RPMI8226 (cell line): ENCODE results near the gene ZBTB24.
"Not testable (repeated sequence)": the region's sequence is repeated elsewhere in the genome, so short reads cannot be mapped to it uniquely, and the experiment has no call there.

Experiments used
- DNase-seq: peaks from one replicate; pipeline ENCODE4 v3.0.0-alpha.2; 2015

ZBTB24 gene

DNA sequence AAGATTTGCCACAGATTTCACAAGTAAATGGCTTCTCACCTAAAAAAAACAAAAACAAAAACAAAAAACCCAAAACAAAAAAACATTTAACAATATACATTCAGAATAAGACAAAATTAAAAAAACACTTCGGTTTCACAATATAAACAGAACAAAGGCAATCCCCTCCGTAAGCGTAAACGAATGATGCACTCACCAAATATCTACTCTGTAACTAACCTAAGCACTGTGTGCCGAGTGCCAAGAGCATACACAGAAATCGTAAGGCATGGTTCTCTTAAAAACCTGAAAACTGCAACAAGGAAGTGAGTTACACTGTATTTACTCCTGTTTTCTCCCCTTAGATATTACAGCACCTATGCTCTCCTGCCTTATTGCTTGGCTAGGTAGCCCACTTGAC is 15.3 kb downstream of the ZBTB24 start:
- no peak for DNase-seq

GRCh38 chr6:109466212-109466923 is 16.7 kb downstream of the ZBTB24 start:
- no peak for DNase-seq

DNA sequence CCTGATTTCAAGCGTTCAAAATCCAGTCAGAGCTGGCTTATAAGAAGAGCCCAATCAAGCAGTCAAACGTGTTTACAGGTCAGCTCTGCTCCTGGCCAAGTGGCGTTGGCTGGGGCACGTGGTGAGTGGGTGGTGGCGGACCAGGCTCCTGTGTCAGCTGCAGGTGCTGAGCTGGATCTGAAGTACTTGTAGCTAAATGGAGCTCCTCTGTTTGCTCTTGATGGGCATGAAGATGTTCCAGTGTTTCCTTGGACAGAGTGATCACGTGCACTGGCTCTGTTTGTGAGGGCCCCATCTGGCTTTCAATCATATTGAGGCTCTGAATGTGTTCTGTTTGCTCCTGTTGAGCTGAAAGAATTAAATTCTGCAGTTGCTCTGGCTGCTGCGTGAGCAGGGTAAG is 17.2 kb downstream of the ZBTB24 start:
- no peak for DNase-seq

DNA sequence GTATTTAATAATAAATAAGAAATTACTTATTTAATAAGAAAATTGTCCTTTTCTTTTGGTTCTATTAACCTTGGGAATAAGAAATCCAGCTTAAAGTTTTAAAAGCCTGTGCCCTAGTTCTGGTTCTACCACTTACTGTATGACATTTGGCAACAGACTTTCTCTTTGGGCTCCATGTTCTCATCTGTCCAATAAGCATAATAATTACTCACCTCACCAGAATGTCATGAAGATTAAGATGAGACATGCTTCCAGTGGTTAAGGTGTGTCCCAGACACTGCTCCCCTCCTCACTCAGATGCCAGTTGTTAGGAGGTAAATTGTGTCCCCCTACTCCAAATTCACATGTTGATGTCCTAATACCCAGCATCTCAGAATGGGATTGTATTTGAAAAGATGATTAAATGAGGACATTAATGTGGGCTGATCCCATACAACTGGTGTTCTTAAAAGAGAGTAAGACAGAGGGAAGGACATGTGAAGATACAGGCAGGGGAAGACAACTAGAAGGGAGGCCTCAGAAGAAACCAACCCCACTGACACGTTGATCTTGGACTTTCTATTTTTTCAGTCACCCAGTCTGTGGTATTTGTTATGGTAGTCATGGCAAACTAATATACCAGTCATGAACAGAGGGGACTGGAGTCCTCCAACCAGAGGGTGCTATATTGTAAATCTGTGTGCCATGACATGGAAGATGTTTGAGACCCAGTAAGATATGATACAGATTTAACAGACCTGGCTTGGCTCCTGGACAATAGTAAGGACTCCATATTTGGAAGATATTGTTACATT is 21.1 kb downstream of the ZBTB24 start:
- no peak for DNase-seq

DNA sequence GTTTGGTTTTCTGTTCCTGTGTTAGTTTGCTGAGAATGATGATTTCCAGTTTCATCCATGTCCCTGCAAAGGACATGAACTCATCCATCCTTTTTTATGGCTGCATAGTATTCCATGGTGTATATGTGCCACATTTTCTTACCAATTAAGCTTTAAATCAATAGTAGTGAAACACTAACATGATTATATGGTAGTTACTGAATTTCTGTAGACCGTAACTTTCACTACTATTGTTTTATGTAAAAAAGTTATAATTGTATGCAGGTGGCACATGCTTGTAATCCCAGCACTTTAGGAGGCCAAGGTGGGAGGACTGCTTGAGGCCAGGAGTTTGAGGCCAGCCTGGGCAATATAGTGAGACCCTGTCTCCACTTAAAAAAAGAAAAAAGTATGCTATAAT is 21.8 kb downstream of the ZBTB24 start:
- not testable (repeated sequence) for DNase-seq

- no peak for DNase-seq
These were observed 22.7 kb downstream of the ZBTB24 start for GRCh38 chr6:109460161-109460829.

DNA sequence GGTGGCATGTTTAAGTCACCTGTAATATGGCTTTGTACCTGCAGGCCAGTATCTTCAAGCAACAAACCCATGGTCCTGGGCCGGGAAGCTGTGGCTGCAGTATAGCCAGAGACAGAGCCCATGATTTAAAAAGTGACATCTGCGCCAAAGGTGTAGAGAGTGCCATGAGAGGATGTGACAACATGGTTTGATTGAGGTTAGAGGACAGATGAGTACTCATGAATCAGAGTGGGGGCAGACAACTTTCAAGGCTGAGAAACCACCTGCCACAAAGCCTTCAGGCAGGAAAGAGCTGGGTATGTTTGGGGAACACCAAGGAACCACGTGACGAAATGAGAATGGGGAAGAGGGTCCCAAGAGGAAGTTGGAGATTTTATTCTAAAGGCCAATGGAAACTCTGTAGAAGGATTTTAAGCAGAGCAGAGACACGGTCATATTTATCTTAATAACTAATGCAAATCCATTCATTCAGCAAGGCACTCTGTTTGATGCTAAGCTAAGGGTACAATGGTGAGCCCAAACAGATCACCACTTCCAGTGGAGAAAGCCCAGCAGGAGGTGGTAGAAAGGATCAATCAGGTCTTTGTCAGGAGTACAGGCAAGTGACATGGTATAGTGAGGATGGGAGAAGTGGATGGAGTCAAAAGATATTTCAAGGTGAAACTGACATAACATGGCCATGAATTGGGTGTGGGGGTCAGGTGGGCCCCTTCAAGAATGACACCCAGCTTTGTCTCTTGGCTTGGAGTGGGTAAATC is 24.1 kb downstream of the ZBTB24 start:
- DNase-seq, result no peak

DNA sequence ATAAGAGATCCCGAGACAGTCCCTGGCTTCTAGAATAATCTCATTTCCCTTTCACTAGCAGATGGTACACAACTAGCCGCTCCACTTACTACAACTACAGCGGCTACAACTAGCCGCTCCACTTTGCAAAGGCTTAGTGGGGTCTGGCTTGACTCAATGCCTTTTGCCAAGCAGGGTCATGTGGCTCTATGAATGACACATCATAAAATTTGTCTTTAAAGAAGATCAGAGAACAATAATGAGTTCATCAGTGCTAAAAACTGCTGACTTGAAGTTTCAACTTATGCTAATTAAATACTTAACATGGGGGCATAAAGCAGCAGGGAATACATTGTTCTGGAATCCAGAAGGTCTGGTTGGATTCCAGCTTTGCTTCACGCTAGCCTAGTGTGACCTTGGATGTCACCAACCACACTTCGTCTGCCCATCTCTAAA is 25.4 kb downstream of the ZBTB24 start:
- no peak for DNase-seq

GRCh38 chr6:109456710-109457561 is 26.1 kb downstream of the ZBTB24 start:
- DNase-seq, result no peak

GRCh38 chr6:109456111-109456583 is 26.9 kb downstream of the ZBTB24 start:
- DNase-seq, result no peak

DNA sequence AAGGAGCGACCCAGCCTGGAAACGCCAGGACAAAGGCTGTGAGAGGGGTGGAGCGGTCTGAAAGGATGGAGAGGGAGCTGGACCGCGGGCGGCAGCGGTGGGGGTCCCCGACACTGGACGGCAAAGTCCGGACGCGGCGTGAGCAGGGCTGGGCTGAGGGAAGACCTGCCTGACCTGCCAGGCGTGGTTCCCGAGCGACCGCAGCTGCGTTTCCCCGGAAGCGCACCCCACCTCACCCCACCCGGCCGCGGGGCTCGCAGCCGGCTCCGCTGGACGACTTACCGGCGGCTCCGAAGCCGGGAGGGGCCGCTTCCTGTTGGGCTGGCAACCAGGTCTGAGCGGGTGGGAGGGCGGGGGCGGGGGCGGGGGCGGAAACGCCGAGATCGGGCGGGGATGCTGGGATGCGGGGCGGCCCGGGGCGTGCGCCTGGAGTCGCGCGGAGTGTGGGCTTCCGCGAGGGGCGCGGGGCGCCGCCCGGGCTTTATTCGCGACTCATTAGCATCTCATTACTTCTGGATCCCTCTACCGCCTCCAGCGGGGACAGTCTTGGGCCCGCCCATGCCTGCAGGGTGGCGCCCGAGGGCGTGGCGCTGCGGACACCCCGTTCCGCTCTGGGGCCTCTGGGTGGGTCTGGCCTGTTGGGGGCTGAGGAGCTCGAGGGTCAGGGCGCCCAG is 27.4 kb downstream of the ZBTB24 start, which contains the start of gene MICAL1:
Gene MICAL1 (minus strand): TSS at position 336 of the 674 bp plus-strand sequence. CDS start 1,576 bp downstream, outside the sequence.
- peak; percentile 72 for DNase-seq

DNA sequence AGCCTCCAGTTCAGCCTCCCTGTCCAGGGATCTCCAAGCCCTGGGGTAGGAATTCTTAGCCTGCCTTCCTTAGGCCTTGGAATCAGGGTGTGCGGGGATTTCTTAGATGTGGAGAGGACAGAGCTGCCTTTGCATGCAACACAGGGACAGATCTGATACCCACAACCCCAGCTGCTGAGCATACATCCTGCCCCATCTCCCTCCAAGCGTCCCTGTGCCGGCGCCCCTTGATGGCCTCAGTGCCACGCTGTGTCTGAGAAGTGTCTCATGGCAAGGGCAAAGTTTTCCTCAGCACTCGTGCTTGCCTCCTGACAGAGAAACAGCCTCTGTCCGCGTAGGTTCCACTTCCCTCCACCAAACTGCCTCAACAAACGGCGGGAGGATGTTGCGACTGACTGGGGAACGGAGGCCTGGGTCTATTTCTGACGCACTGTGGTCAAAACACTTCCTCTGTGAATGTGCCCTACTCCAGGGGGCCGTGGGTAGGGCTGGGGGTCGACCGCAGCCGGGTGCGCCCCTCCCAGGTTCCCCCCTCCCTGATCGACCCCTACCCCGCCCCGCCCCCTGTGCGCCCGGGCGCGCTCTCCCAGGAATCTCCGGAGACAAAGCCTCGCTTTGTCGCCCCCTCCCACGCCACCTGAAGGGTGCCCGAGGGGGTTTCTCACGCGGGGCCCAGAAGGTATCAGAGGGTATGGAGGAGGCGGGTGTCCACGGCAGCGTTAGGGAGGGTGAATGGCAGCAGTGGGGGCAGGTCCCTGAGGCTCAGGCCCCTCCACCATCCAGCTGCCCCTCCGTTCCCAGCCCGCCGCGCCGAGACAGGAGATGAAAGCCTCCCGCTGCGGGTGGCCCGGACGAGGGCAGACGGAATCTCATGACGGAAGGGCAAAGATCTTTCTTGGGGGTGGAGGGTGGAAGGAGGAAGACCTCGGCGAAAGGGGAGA is 28.3 kb downstream of the ZBTB24 start:
- DNase-seq, result peak; percentile 51

DNA sequence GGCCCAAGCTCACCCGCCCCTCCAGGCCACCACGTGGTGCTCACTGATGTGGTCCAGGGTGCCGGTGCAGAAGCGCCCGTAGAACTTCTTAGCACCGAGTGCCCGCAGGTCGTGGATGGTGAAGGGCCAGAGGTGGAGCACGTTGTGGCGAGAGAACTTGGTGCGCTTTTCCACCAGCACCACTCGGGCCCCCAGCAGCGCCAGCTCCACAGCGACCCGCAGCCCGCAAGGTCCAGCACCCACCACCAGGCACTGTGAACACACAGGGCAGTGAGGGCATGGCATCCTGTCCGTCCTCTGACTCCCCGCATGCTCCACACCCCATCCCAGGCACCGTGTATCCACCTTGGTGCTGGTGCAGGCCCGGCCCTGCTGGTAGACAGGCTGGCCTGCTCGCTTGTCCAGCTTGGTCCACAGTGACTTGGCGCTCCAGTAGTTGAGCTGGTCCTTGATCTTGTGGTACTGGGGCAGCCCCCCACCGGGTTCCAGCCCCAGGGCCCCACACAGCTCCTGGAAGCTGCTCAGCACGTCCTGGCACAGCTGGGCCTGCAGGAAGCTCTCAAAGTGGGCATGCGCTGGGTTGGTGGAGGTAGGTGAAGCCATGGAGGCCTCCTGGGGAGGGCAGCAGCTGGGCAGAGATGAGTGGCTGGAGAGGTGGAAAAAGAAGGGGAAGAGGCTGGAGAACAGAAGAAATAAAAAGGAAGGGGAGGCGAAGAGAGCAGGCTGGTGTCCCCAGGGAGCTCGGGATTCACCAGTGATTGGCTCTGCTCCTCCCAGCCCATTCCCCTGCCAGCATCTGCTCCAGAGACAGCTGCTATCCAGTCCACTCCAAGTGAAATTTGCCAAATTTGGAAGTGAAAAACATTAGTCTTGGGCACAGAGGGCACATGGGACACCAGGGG is 29.2 kb downstream of the ZBTB24 start:
- DNase-seq, result no peak

DNA sequence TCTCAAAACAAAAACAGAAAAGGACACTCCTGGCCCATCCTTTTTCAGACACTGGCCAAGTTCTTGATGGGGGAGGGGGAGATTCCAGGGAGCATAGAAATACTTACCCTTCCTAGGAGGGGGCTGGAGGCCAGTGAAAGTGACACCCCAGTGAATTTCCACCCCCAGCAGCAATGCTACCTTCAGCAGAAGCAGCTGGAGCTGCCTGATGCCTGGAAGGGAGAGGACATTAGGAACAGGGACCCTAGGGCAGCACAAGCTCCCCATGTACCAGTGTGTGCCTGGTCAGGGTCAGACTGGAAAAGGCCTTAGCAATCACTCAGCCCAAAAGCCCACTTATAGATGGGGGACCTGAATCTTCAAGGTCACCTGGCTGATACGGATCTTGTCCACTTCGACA is 29.9 kb downstream of the ZBTB24 start:
- no peak for DNase-seq

- no peak for DNase-seq
These were observed 30.8 kb downstream of the ZBTB24 start for GRCh38 chr6:109452181-109452580.

GRCh38 chr6:109451376-109451775 is 31.6 kb downstream of the ZBTB24 start:
- DNase-seq, result no peak

DNA sequence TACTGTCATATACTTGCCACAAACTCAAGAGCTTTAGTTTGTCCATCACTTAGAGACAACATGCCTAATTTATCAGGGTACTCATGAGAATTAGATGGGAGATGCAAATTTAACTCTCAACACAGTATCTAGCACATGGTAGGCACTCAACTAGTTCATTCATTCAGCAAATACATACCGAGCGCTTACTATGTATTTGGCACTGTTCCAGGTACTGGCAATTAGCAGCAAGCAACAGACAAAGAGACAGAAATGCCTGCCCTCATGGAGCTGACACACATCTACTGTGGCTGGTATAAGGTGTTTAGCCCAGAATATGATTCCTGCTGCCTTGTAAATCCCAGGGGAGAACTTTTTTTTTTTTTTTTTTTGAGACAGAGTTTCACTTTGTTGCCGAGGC is 32.2 kb downstream of the ZBTB24 start:
- no peak for DNase-seq

GRCh38 chr6:109449795-109450673 is 33.0 kb downstream of the ZBTB24 start:
- DNase-seq, result no peak
